PC-3 (cell line): ENCODE measurements around the gene ZNF684.
"Not testable (repeated sequence)": the region's sequence is repeated elsewhere in the genome, so short reads cannot be mapped to it uniquely, and the experiment has no call there.

ENCODE experiments used
- CTCF ChIP-seq: fragments of 300-600 bp; sonication (generic); conservative IDR thresholded peaks from 2 replicates; pipeline ENCODE4 v1.5.1; 2017; ENCODE audit warnings: antibody characterized with exemption, low read depth, mild to moderate bottlenecking, low read length
- EZH2phosphoT487 ChIP-seq: fragments of 300-600 bp; sonication (generic); IDR thresholded peaks from 2 replicates; pipeline ENCODE4 v1.6.1; 2018; ENCODE audit warnings: mild to moderate bottlenecking, antibody characterized with exemption, low read length, borderline replicate concordance

DNA sequence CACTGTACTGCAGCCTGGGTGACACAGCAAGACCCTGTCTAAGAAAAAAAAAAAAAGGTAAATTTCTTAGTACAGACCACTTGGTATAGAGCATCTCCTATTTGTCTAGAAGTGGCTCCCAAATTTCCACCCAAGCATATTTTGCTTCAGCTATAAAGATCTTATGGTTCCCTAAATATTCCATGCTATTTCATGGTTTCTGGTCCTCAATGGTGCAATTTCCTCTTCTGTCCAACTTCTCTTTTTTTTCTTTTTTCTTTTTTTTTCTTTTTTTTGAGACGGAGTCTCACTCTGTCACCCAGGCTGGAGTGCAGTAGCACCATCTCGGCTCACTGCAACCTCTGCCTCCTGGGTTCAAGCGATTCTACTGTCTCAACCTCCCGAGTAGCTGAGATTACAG, 28.8 kb upstream of the ZNF684 start:
- not testable (repeated sequence) for TF ChIP-seq CTCF, EZH2phosphoT487
